Mammary epithelial cell (primary cell): ENCODE measurements around the gene ITGB7.

ENCODE experiments used
- EZH2 ChIP-seq: IDR thresholded peaks from 2 replicates; pipeline ENCODE4 v1.6.1; 2012; ENCODE audit warnings: low read length, inconsistent platforms, borderline replicate concordance
- TF ChIP-seq, protein P1 (sequence below), 2 donors: IDR thresholded peaks in 1 of 2; conservative IDR thresholded peaks in 1 of 2; 2 replicates each; pipeline ENCODE4 v1.5.1; 2011 to 2012; ENCODE audit warnings: inconsistent platforms in 2 of 2, low read length in 2 of 2, mild to moderate bottlenecking in 2 of 2, control low read depth in 1 of 2, low read depth in 1 of 2; ENCODE audit not compliant: insufficient read depth in 1 of 2; ENCODE audit errors: extremely low read depth in 1 of 2

DNA sequence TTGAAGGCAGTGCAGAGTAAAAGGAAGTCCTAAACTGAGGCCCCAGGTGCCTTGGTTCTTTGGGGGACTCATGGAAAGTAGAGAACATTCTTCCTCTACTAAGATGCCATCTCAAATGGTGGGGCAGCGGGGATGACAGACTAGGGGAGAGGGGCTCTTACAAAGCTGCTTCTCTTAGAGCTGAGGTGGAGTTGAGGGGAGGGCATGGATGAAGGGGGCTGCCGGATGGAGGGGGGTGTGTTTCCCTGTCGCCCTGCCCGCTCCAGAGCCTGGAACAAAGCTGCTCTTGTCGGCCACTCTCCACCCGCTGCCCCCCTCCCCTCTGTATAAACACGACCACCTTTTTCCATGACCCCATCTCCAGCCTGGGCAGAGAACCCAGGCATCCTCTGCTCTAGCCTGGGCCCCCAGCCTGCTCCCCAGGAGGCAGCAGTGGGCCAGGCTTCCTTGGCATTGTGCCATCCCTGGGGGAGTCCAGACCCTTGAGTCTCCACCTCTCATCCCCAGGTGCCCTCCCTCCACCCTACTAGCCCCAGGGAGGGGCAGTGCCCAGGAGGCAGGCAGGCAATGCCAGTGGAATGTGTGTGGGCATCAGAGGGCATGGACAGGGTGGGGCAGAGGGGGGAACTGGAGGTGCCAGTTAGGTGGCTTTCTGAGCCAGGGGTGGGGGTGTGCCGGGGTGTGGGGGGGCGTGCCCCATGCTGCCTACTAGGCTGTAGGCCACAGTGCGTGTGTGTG is 23.2 kb upstream of the ITGB7 start:
- TF ChIP-seq, protein P1, sequence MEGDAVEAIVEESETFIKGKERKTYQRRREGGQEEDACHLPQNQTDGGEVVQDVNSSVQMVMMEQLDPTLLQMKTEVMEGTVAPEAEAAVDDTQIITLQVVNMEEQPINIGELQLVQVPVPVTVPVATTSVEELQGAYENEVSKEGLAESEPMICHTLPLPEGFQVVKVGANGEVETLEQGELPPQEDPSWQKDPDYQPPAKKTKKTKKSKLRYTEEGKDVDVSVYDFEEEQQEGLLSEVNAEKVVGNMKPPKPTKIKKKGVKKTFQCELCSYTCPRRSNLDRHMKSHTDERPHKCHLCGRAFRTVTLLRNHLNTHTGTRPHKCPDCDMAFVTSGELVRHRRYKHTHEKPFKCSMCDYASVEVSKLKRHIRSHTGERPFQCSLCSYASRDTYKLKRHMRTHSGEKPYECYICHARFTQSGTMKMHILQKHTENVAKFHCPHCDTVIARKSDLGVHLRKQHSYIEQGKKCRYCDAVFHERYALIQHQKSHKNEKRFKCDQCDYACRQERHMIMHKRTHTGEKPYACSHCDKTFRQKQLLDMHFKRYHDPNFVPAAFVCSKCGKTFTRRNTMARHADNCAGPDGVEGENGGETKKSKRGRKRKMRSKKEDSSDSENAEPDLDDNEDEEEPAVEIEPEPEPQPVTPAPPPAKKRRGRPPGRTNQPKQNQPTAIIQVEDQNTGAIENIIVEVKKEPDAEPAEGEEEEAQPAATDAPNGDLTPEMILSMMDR (conservative IDR thresholded peaks at IDR 0.05 in 1 of 2, IDR thresholded peaks at IDR 0.05 in 1 of 2; ENCODE audit: extremely low read depth in 1 of 2, insufficient read depth in 1 of 2, low read depth in 1 of 2, low read length in 2 of 2) = no peak
- no peak for TF ChIP-seq EZH2
